Measurements from ENCODE around the gene ALLC. TPM values are rescaled to one million over a fixed set of nuclear protein-coding genes. Genes with fewer than 3 reads are reported as not detected.
"Not testable (repeated sequence)": the region's sequence is repeated elsewhere in the genome, so short reads cannot be mapped to it uniquely, and the experiment has no call there.

The ALLC gene
- total RNA-seq, 1 donor from 2014 or later: not detected

GRCh38 chr2:3655871-3656761 lies 1.9 kb upstream of the ALLC start:
- Mint-ChIP-seq H3K9me3 (ENCODE audit: low read depth) (no peaks in the 10 kb centered on the region), H3K27ac (ENCODE audit: unreplicated experiment) (no peak overlapping the region), H3K36me3 (ENCODE audit: low read depth) (no peaks in the 10 kb centered on the region), H3K27me3 (ENCODE audit: low read depth) (peaks cover 7% of the 10 kb centered on the region), H3K4me3 (ENCODE audit: unreplicated experiment) (no peak overlapping the region), H3K4me1 (ENCODE audit: low read depth) (peaks cover 24% of the 10 kb centered on the region)
- TF ChIP-seq, protein P1, sequence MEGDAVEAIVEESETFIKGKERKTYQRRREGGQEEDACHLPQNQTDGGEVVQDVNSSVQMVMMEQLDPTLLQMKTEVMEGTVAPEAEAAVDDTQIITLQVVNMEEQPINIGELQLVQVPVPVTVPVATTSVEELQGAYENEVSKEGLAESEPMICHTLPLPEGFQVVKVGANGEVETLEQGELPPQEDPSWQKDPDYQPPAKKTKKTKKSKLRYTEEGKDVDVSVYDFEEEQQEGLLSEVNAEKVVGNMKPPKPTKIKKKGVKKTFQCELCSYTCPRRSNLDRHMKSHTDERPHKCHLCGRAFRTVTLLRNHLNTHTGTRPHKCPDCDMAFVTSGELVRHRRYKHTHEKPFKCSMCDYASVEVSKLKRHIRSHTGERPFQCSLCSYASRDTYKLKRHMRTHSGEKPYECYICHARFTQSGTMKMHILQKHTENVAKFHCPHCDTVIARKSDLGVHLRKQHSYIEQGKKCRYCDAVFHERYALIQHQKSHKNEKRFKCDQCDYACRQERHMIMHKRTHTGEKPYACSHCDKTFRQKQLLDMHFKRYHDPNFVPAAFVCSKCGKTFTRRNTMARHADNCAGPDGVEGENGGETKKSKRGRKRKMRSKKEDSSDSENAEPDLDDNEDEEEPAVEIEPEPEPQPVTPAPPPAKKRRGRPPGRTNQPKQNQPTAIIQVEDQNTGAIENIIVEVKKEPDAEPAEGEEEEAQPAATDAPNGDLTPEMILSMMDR (IDR thresholded peaks at IDR 0.05): no peak
- no peak for DNase-seq (ENCODE audit: low spot score)

- peak overlapping the region; percentile 8 for H3K27ac Mint-ChIP-seq (ENCODE audit: unreplicated experiment)
- H3K27me3 Mint-ChIP-seq (ENCODE audit: low read depth): peaks cover 5% of the 10 kb centered on the region
- H3K36me3 Mint-ChIP-seq (ENCODE audit: low read depth): no peaks in the 10 kb centered on the region
- DNase-seq (ENCODE audit: low spot score): peak; percentile 60
- H3K4me3 Mint-ChIP-seq (ENCODE audit: unreplicated experiment): no peak overlapping the region
- H3K4me1 Mint-ChIP-seq (ENCODE audit: low read depth): peaks cover 16% of the 10 kb centered on the region
- no peaks in the 10 kb centered on the region for H3K9me3 Mint-ChIP-seq (ENCODE audit: low read depth)
- TF ChIP-seq, protein P1 (IDR thresholded peaks at IDR 0.05): no peak
These were observed 958 bp upstream of the ALLC start for GRCh38 chr2:3656762-3657721.

DNA sequence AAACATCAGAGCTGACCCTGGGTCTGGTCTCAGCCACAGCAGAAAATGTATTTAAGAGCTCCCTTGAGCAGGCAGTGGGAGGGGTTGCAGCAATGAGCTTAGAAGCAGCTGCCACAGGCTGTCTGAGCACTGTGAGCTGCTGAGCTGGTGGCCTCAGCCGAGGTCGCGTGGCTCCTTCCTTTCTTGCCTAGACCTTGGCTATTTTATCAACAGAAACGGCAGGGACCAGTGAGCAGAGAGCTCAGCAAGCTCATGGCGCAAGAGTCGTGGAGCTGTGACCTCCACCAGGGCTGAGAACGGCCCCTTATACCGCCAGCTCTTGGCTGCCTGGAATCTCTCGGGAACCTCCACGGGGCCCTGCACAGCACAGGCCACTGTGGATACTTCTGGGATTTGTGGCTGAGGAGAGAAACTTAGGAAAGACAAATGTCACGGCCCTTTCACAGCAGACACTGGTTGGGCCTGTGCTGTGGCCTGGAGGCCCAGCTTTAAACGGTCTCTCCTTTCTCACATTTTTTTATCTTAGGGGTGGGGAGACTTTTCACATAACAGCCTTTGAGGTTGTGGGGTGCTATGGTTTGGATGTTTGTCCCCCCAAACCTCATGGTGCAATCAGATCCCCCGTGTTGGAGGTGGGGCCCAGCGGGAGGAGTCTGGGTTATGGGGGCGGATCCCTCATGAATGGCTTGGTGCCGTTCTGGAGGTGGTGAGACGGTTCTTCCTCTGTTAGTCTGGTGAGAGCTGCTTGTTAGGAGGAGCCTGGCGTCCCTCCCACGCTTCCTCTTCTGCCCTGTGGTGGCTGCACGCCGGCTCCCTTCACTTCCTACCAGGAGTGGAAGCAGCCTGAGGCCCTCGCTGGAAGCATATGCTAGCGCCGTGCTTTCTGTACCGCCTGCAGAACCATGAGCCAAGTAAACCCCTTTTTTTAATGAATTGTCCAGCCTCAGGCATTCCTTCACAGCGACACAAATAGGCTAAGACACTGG lies 1.7 kb downstream of the ALLC start:
- Mint-ChIP-seq H3K9me3 (ENCODE audit: low read depth) (no peaks in the 10 kb centered on the region), H3K36me3 (ENCODE audit: low read depth) (no peaks in the 10 kb centered on the region), H3K27me3 (ENCODE audit: low read depth) (peaks cover 2% of the 10 kb centered on the region), H3K4me3 (ENCODE audit: unreplicated experiment) (no peak overlapping the region), H3K4me1 (ENCODE audit: low read depth) (peaks cover 16% of the 10 kb centered on the region), H3K27ac (ENCODE audit: unreplicated experiment) (peak overlapping the region; percentile 27)
- TF ChIP-seq, protein P1 (IDR thresholded peaks at IDR 0.05): no peak
- no peak for DNase-seq (ENCODE audit: low spot score)

DNA sequence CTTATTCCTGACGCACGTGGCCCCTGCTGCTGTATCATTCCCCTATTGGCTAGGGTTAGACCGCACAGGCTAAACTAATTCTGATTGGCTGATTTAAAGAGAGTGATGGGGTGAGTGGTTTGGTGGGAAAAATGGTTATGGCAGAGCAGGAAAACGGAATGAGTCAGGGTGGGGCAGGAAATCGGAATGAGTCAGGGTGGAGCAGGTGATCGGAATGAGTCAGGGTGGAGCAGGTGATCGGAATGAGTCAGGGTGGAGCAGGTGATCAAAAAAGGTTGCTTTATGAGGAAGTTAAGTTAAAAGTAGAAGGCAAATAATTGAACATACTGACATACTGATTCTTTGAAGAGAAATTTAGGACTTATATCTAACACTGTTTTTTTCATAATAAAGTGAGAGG lies 2.6 kb downstream of the ALLC start:
- H3K27me3 Mint-ChIP-seq (ENCODE audit: low read depth); H3K4me3 Mint-ChIP-seq (ENCODE audit: unreplicated experiment); H3K9me3 Mint-ChIP-seq (ENCODE audit: low read depth); H3K36me3 Mint-ChIP-seq (ENCODE audit: low read depth); DNase-seq (ENCODE audit: low spot score); H3K27ac Mint-ChIP-seq (ENCODE audit: unreplicated experiment): not testable (repeated sequence)
- peaks cover 16% of the 10 kb centered on the region for H3K4me1 Mint-ChIP-seq (ENCODE audit: low read depth)

GRCh38 chr2:3661149-3661660 lies 3.2 kb downstream of the ALLC start:
- no peaks in the 10 kb centered on the region for H3K36me3 Mint-ChIP-seq (ENCODE audit: low read depth)
- H3K4me3 Mint-ChIP-seq (ENCODE audit: unreplicated experiment): no peak overlapping the region
- DNase-seq (ENCODE audit: low spot score): no peak
- peaks cover 16% of the 10 kb centered on the region for H3K4me1 Mint-ChIP-seq (ENCODE audit: low read depth)
- H3K27ac Mint-ChIP-seq (ENCODE audit: unreplicated experiment): no peak overlapping the region
- no peaks in the 10 kb centered on the region for H3K9me3 Mint-ChIP-seq (ENCODE audit: low read depth)
- TF ChIP-seq, protein P1 (IDR thresholded peaks at IDR 0.05): no peak
- no peaks in the 10 kb centered on the region for H3K27me3 Mint-ChIP-seq (ENCODE audit: low read depth)
